Measurements from ENCODE around the gene DGLUCY.

DNA sequence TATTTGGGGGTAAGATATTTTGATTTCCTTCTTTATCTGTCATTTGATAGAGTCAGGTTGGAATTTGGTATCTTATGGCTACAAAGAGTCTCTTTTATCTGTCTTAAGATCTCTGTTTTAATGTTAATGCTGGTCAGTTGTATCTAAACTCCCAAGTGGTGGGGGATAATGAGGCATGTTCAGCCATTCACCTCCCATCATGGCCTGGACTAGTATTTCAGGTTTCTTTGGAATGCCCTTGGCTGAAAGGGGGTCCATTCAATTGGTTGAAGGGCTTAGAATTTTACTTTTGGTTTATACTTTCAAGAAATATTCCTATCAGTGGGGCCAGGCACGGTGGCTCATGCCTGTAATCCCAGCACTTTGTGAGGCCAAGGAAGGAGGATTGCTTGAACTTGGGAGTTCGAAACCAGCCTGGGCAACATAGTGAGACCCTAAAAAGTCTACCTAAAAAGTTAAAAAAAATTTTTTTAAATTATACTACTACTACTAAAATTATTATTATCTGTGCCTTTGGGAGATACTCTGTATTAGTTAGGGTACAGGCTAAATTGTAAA is 4.7 kb downstream of the DGLUCY start:
- TF ChIP-seq POLR2AphosphoS5 (IDR thresholded peaks at IDR 0.05; ENCODE audit: low read depth, low read length) (no peak), POLR2A (IDR thresholded peaks at IDR 0.05; ENCODE audit: low read depth, low read length) (no peak)

Measured in GM12891 (cell line).